Right lobe of liver (tissue), 6 donors: Measurements from ENCODE around the gene FAS. TPM values are rescaled to one million over a fixed set of nuclear protein-coding genes. Genes with fewer than 3 reads are reported as not detected.

Experiments used
- ATAC-seq, 4 donors: fragments of 200-7000 bp; cut with Tn5 transposase; one replicate each; pipeline ENCODE4 v1.9.1; 2020; ENCODE audit warnings: mild to moderate bottlenecking in 4 of 4, moderate library complexity in 4 of 4
- DNase-seq, 3 donors: peaks; one replicate each; pipeline ENCODE4 v3.0.0-alpha.2; 2020
- H3K27ac ChIP-seq, 3 donors: fragments of 200-600 bp; one replicate each; pipeline ENCODE4 v1.8.0; 2022
- H3K27me3 ChIP-seq, 2 donors: fragments of 200-600 bp; one replicate each; pipeline ENCODE4 v1.8.0; 2022
- H3K36me3 ChIP-seq, 4 donors: fragments of 200-600 bp; sonication (generic) in 1 of 4; one replicate each; pipeline versions ENCODE4 v1.5.1 to v1.8.0; 2017 to 2022; ENCODE audit warnings: control low read depth in 1 of 4
- H3K4me1 ChIP-seq, 4 donors: fragments of 200-600 bp; sonication (generic) in 1 of 4; one replicate each; pipeline versions ENCODE4 v1.5.1 to v1.8.0; 2017 to 2022; ENCODE audit warnings: control low read depth in 1 of 4
- H3K4me3 ChIP-seq, 3 donors: fragments of 200-600 bp; one replicate each; pipeline ENCODE4 v1.8.0; 2022
- H3K9me3 ChIP-seq, 4 donors: fragments of 200-600 bp; sonication (generic) in 1 of 4; one replicate each; pipeline versions ENCODE4 v1.5.1 to v1.8.0; 2017 to 2022; ENCODE audit warnings: control low read depth in 1 of 4
- CTCF ChIP-seq, 4 donors: fragments of 200-600 bp in 3 of 4; fragments of 450-650 bp in 1 of 4; IDR thresholded peaks; one replicate each; pipeline versions ENCODE4 v1.5.1 to v1.8.0; 2016 to 2022; ENCODE audit warnings: antibody characterized with exemption in 4 of 4, mild to moderate bottlenecking in 2 of 4
- POLR2A ChIP-seq: fragments of 450-650 bp; IDR thresholded peaks from one replicate; pipeline ENCODE4 v1.6.1; 2017; ENCODE audit warnings: antibody characterized with exemption, mild to moderate bottlenecking
- WGBS: methylation state at CpG from one replicate; pipeline ENCODE4 v1.1.6; 2018; ENCODE audit warnings: low coverage, low lambda C conversion rate; ENCODE audit not compliant: insufficient coverage; ENCODE audit errors: missing lambda C conversion rate; 5-methylcytosine and 5-hydroxymethylcytosine counted together
- intact Hi-C, 2 donors: fragments of 100-400 bp; cut with DNase I; formaldehyde crosslinking; loops; one replicate each; pipeline versions ENCODE4 v1.11.2 to v1.14.1; 2022
- total RNA-seq, 6 experiments: library from RNA; depleted of rRNA in 2 of 6; stranded (reverse); fragments of >200 nt in 2 of 6; fragmentation: NEBNext Ultra II Directional in 3 of 6; extraction: Animal tissue kit (Norgen Biotek cat#: 25700) in 3 of 6; gene quantifications; one replicate each; pipeline versions ENCODE4 v1.1.0 to v1.2.4, GENCODE V29; 2016 to 2023
- donor health status: DM: no; HTN: yes; CAD: no.
- donor health status: DM: no; HTN: no; CAD: no.
- donor health status: DM: no; HTN: no; CAD: no.
- donor health status: DM: no; HTN: yes; CAD: no.
- donor health status: DM: no; HTN: yes; CAD: no.

Gene FAS
- total RNA-seq, 6 experiments from 2014 or later: 9.0 to 22.3 (median 18.9) TPM

GRCh38 chr10:88987840-88988239 lies 2.8 kb upstream of the FAS start:
- ATAC-seq: no peak
- no peaks in the 10 kb centered on the region for H3K36me3 ChIP-seq
- H3K4me1 ChIP-seq: peaks cover 0 to 39% (median 11%) of the 10 kb centered on the region in 4 donors
- no peaks in the 10 kb centered on the region for H3K9me3 ChIP-seq
- H3K27me3 ChIP-seq: no peaks in the 10 kb centered on the region
- 13% methylated on average over 2 of the region's 2 CpGs for WGBS
- no peak overlapping the region for H3K4me3 ChIP-seq
- no peak for TF ChIP-seq CTCF (IDR thresholded peaks at IDR 0.05)
- no peak for TF ChIP-seq POLR2A
- H3K27ac ChIP-seq: peak overlapping the region; percentile 1 to 99 (median 17)
- DNase-seq: peak in 1 of 3 donors; percentile 64
- intact Hi-C loops: loop anchor here in 1 of 2 donors (10.0 kb wide), 1 partner anchor 53 kb away; no protein-coding TSS in a partner anchor

- H3K27me3 ChIP-seq: no peaks in the 10 kb centered on the region
- TF ChIP-seq CTCF (IDR thresholded peaks at IDR 0.05): no peak
- no peak for TF ChIP-seq POLR2A
- peak overlapping the region; percentile 94 to 99 (median 98) for H3K27ac ChIP-seq
- no peaks in the 10 kb centered on the region for H3K36me3 ChIP-seq
- no peaks in the 10 kb centered on the region for H3K9me3 ChIP-seq
- WGBS: 48% methylated on average over 2 of the region's 2 CpGs
- intact Hi-C loops: loop anchor here in 1 of 2 donors (10.0 kb wide), 1 partner anchor 55 kb away; no protein-coding TSS in a partner anchor
- ATAC-seq (no peak), DNase-seq (no peak)
- peaks cover 0 to 46% (median 11%) of the 10 kb centered on the region in 4 donors for H3K4me1 ChIP-seq
- H3K4me3 ChIP-seq: peak overlapping the region in 1 of 3 donors; percentile 80
Observed at GRCh38 chr10:88989423-88989822, 1.2 kb upstream of the FAS start.

GRCh38 chr10:88989824-88990383 lies 694 bp upstream of the FAS start:
- Histone ChIP-seq H3K4me3 (peak overlapping the region; percentile 79 to 87 (median 80)), H3K4me1 (peaks cover 0 to 46% (median 11%) of the 10 kb centered on the region in 4 donors), H3K27me3 (no peaks in the 10 kb centered on the region), H3K9me3 (no peaks in the 10 kb centered on the region), H3K36me3 (no peaks in the 10 kb centered on the region), H3K27ac (peak overlapping the region; percentile 94 to 99 (median 98))
- DNase-seq: no peak
- no peak for TF ChIP-seq POLR2A
- TF ChIP-seq CTCF (IDR thresholded peaks at IDR 0.05): no peak
- ATAC-seq: peak; percentile 46 to 57 (median 50)
- intact Hi-C loops: loop anchor here in 1 of 2 donors (10.0 kb wide), 1 partner anchor 55 kb away; no protein-coding TSS in a partner anchor
- under 1% methylated on average over 7 of the region's 8 CpGs for WGBS

- Histone ChIP-seq H3K4me3 (peak overlapping the region; percentile 79 to 87 (median 80)), H3K27ac (peak overlapping the region; percentile 94 to 99 (median 98)), H3K36me3 (no peaks in the 10 kb centered on the region), H3K9me3 (no peaks in the 10 kb centered on the region), H3K27me3 (no peaks in the 10 kb centered on the region), H3K4me1 (peaks cover 0 to 52% (median 11%) of the 10 kb centered on the region in 4 donors)
- ATAC-seq (peak; percentile 61 to 79 (median 70)), DNase-seq (peak; percentile 75 to 86 (median 84))
- TF ChIP-seq CTCF (IDR thresholded peaks at IDR 0.05): peak in 1 of 4 donors; percentile 5
- peak; percentile 20 for TF ChIP-seq POLR2A
- 0% methylated on average over 25 of the region's 38 CpGs for WGBS
- intact Hi-C loops: no loop called here
Observed at GRCh38 chr10:88991161-88991898, 732 bp downstream of the FAS start.
